ENCODE data around the gene NCF4. TPM values are rescaled to one million over a fixed set of nuclear protein-coding genes. Genes with fewer than 3 reads are reported as not detected.

The NCF4 gene
- total RNA-seq, 4 donors from 2014 or later: 3.7 to 16.9 (median 7.0) TPM

DNA sequence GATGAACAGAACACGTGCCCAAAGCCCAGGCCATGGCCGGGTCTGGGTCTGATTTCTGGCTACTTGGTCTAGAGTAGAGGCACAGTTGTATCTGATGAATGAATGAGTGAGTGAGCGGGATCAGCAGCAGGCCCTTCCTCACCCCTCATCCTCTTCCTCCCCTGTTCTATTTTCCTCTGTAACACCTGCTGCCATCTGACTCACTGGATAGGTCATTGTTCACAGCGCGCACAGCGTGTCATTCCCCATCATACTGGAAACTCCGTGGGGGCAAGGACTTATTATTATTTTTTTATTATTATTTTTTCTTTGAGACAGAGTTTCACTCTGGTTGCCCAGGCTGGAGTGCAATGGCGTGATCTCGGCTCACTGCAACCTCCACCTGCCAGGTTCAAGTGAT lies 13.9 kb downstream of the NCF4 start:
- 92 to 93% methylated on average over 9 of the region's 9 CpGs for whole genome bisulfite sequencing, 2 donors
- intact Hi-C loops (cut with DNase I): no loop called here
- Histone ChIP-seq H3K4me1 (peaks cover 0 to 13% of the 10 kb centered on the region in 2 donors), H3K27me3 (no peaks in the 10 kb centered on the region), H3K9me3 (no peaks in the 10 kb centered on the region), H3K36me3 (no peaks in the 10 kb centered on the region), H3K27ac (no peak overlapping the region), H3K4me3 (replicated peaks in 1 of 3) (no peak overlapping the region)
- TF ChIP-seq POLR2A (IDR thresholded peaks at IDR 0.05): no peak
- TF ChIP-seq, protein P1, sequence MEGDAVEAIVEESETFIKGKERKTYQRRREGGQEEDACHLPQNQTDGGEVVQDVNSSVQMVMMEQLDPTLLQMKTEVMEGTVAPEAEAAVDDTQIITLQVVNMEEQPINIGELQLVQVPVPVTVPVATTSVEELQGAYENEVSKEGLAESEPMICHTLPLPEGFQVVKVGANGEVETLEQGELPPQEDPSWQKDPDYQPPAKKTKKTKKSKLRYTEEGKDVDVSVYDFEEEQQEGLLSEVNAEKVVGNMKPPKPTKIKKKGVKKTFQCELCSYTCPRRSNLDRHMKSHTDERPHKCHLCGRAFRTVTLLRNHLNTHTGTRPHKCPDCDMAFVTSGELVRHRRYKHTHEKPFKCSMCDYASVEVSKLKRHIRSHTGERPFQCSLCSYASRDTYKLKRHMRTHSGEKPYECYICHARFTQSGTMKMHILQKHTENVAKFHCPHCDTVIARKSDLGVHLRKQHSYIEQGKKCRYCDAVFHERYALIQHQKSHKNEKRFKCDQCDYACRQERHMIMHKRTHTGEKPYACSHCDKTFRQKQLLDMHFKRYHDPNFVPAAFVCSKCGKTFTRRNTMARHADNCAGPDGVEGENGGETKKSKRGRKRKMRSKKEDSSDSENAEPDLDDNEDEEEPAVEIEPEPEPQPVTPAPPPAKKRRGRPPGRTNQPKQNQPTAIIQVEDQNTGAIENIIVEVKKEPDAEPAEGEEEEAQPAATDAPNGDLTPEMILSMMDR (IDR thresholded peaks at IDR 0.05): no peak
- no peak for DNase-seq

DNA sequence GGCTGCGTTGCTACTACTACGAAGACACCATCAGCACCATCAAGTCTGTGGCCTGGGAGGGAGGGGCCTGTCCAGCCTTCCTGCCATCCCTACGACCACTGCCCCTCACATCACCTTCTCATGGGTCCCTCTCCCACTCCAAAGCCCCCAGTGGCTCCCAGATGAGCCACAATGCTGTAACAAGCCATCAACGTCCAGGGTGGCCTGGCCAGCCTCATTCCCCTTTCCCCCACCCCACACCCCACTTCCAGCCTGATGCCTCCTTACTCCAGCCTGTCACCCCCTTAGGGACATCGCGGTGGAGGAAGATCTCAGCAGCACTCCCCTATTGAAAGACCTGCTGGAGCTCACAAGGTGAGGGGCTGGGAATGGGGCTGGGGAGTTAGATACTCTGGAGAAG lies 14.9 kb downstream of the NCF4 start:
- WGBS, 2 donors: 78% methylated on average over 6 of the region's 6 CpGs
- no peak overlapping the region for H3K27ac ChIP-seq
- intact Hi-C loops (cut with DNase I): no loop called here
- no peaks in the 10 kb centered on the region for H3K27me3 ChIP-seq
- DNase-seq: no peak
- no peaks in the 10 kb centered on the region for H3K9me3 ChIP-seq
- H3K4me3 ChIP-seq (replicated peaks in 1 of 3): no peak overlapping the region
- no peaks in the 10 kb centered on the region for H3K36me3 ChIP-seq
- H3K4me1 ChIP-seq: peaks cover 0 to 13% of the 10 kb centered on the region in 2 donors
- TF ChIP-seq POLR2A (IDR thresholded peaks at IDR 0.05): no peak
- TF ChIP-seq, protein P1 (IDR thresholded peaks at IDR 0.05): no peak

DNA sequence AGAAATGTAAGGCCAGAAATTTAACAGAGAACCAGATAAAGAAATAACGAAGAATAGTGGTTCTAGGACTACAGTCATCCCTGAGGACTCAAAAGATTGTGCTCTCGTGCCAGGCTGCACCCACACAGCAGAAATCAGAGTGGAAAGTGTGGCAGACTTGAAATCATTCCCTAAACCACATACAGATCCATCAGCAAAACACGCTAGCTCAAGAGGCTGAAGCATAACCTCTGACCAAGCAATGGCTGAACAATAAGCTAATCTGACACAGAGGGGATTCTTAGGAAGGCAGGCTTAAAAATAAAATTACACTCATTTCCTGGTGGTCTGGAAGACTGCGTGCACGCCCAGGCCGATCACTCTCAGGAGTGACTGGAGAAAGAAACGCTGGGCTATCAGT lies 19.0 kb downstream of the NCF4 start:
- 73 to 84% methylated on average over 7 of the region's 7 CpGs for WGBS, 2 donors
- no peak for DNase-seq
- TF ChIP-seq, protein P1 (IDR thresholded peaks at IDR 0.05): no peak
- no peak for TF ChIP-seq POLR2A (IDR thresholded peaks at IDR 0.05)
- no peak overlapping the region for H3K27ac ChIP-seq
- intact Hi-C loops (cut with DNase I): no loop called here
- no peaks in the 10 kb centered on the region for H3K9me3 ChIP-seq
- H3K36me3 ChIP-seq: no peaks in the 10 kb centered on the region
- no peaks in the 10 kb centered on the region for H3K27me3 ChIP-seq
- peaks cover 0 to under 1% of the 10 kb centered on the region in 2 donors for H3K4me1 ChIP-seq
- no peak overlapping the region for H3K4me3 ChIP-seq (replicated peaks in 1 of 3)

DNA sequence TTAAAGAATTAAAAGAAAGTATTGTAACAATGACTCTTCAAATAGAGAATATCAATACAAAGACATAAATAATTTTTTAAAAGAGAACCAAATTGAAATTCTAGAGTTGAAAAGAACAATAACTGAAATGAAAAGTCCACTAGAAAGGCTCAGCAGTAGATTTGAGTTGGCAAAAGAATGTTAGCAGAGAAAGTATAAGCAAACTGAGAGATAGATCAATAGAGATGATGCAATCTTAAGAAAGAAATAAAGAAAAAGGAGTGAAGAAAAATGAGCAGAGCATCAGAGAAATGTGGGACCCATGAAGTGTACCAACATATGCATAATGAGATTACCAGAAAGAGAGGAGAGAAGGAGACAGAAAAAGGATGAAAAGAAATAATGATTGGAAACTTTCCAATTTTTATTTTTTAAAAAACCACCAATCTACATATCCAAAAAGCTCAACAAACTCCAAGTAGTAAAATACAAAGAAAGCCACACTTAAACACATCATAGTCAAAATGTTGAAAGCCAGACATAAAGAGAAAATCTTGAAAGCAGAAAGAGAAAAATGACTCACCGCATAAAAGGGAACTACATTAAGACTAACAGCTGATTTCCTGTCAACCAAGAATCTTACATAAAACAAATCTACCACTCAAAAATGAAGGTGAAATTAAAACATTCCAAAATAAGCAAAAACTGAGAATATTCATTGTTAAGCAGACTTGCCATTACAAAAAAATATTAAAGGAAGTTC lies 20.9 kb downstream of the NCF4 start:
- Histone ChIP-seq H3K9me3 (no peaks in the 10 kb centered on the region), H3K4me1 (no peaks in the 10 kb centered on the region), H3K27me3 (no peaks in the 10 kb centered on the region), H3K36me3 (no peaks in the 10 kb centered on the region), H3K27ac (no peak overlapping the region), H3K4me3 (replicated peaks in 1 of 3) (no peak overlapping the region)
- WGBS, 2 donors: 84 to 91% methylated on average over 1 of the region's 1 CpG
- TF ChIP-seq POLR2A (IDR thresholded peaks at IDR 0.05): no peak
- TF ChIP-seq, protein P1 (IDR thresholded peaks at IDR 0.05): no peak
- DNase-seq: no peak
- intact Hi-C loops (cut with DNase I): no loop called here

DNA sequence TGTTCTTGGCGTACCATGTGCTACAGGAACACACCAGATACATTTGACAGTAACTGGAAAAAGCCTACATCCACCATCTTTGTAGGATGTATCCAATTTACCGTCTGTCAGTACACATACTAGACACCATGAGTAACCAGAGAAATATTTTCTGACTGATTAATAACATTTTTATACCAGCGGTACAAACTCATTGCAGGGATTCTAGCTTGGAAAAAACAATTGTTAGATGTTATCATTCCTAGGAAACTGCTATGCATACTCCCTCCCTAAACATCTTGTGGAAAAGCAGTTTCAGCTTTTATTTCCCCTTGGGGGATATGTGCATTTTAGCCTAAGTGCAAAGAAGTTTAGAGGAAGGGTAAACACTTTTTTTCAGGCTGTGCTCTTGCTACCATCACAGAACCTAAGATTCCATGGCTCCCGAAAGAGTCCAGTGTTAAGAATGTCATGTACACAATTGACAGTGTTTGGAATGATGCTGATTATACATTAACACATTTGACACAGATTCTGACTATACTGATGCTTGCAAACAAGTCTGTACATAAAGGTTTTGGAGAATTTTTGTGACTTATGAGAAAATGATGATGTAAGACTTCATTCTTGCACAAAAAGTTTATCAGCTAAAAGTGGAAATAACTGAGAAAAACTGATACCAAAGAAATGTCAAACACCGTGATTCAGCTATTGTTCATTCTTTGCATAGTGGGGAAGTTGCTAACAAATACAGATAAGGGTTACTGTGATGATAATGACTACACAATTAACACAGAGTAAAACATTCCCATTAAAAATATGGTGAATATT lies 23.7 kb downstream of the NCF4 start:
- Histone ChIP-seq H3K27me3 (no peaks in the 10 kb centered on the region), H3K9me3 (no peaks in the 10 kb centered on the region), H3K36me3 (no peaks in the 10 kb centered on the region), H3K4me1 (no peaks in the 10 kb centered on the region), H3K4me3 (replicated peaks in 1 of 3) (no peak overlapping the region), H3K27ac (no peak overlapping the region)
- WGBS, 2 donors: 71 to 83% methylated on average over 5 of the region's 5 CpGs
- TF ChIP-seq, protein P1 (IDR thresholded peaks at IDR 0.05): no peak
- no peak for TF ChIP-seq POLR2A (IDR thresholded peaks at IDR 0.05)
- DNase-seq: no peak
- intact Hi-C loops (cut with DNase I): no loop called here

Data from thyroid gland (tissue), 4 donors.